ENCODE measurements around the gene PRKCD.

The PRKCD gene

DNA sequence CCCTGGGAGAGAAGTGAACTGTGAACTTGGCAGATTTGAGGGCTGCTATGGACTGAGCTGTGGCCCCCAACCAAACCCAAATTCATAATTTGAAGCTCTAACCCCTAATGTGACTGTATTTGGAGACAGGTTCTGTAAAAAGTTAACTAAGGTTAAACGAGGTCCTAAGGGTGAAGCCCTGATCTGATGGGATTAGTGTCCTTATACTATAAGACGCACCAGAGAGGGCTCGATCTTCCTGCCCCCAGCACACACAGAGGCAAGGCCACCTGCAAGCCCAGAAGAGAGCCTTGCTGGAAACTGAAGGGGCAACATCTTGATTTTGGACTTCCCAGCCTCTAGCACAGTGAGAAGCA is 60.8 kb downstream of the PRKCD start:
- no peak for DNase-seq

DNA sequence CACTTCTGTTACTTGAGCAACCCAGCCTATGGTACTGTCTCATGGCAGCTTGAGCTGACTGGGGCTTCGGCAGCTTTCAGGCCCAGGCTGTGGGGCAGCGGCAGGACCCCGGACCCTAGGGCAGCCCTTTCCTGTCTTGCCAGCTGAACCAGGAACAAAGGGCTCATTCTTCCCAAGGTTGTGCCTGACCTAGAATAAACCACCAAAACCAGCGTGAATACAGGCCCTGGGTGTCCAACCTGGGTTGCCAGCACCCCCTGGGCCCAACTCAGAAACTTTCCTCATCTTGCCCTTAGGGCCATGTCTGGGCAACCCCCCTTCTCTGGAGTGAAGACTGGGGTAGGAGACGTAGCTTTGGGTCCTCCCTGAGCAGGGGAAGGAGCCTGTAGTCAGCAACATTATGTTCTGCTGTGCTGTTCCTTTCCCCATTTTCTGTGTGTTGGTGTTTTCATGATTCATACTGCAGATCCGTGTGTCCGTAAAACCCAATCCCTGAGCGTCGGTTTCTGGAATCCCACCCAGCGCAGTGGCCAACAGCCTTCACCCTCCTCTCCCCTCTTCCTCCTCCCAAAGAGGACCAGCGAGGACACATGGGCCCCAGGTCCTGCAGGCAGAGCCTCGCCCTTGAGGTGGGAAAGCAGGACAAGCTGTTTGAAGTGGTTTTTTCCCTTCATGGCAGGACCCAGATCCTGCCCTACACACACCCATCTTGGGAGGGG is 61.3 kb downstream of the PRKCD start:
- DNase-seq: no peak

DNA sequence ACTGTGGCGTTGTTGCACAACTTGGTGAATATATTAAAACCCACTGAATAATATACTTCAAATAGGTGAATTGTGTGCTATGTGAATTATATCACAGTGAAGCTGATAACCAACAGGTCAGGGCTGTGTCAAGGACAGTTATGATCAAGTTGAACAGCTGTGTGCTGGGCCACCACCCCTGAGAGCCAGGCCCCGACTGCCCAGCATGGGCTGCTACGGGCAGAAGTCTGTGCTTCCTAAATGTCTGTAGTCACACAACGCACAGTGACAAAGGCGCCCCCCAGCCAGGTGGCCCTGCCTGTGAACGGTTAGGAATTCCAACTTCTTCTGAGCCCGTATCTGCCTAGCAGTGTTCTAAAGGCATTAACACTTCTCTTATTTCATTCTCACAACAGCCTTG is 62.0 kb downstream of the PRKCD start:
- no peak for DNase-seq

DNA sequence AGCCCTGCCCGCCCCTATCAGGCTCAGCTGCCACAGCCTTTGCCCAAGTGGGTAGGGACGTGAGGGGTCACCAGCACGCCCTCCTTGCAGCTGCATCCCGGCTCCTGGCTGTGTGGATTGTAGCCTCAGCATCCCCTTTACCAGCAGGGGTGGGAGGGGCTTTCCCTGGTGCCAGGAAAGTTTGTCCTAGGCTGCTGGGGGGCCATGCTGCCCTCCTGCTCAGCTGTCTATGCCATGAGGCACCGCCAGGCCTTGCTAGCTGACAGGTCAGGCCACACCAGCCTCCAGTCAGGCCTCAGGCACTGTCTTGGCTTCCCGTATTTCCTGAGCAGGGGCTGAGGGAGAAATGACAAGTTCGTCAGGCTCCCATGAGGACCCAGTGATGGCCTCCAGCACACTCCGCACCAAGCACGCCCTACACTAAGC is 62.5 kb downstream of the PRKCD start:
- DNase-seq: no peak

DNA sequence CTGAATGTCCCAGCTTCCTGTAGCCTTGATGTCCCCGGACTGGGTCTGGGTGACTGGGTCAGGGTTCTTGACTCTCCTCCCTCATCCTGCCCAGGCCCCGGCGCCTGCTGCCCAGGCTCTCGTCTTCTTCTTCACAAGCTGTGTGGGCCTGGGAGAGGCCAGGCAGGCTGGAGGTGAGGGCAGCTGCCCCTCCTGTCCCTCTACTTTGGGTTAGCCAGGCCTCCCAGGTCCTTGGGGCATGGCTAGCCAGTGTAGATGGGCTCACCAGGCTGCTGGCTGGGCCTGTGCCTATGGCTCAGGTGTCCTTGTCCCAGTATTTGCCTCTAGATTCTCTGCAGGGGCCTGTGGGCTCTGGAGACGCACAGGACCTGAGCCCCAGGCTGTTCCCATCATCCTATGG is 63.0 kb downstream of the PRKCD start:
- DNase-seq: no peak

DNA sequence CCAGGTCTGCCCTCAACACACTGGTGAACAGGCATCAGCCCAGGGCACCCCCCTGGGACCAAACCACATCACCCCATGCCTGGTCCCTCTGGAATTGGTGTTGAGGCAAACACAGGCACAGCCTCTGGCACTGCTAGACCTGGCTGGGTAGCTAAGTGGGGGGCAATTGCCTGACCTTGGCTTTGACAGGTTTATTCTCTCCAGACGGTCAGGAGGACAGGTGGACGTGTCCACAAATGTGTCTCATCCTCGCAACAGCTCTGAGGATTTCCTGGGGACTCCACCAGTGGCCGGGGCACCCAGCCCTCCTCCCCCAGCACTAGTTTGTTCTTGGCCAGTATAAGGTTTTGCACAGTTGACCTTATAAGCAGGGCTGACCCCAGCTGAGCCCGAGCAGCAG is 63.5 kb downstream of the PRKCD start:
- DNase-seq: no peak

DNA sequence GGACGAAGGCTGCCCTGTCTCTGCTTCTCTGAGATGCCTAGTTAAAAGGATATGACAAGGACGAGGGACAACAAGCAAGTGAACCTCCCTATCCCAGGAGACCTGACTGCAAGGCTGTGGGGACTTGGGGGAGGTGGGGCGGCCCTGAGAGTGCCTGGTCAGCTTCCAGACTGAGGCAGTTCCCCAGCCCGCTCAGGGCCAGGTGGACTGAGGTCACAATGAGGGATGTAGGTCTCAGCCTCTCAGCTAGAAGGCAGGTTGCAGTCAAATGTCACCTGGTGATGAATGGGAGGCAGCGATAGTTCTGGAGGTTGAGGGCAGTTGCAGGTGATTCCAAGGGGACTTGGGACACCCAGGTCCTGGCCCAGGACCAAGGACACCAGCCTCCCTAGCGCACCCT is 64.2 kb downstream of the PRKCD start:
- DNase-seq: no peak

DNA sequence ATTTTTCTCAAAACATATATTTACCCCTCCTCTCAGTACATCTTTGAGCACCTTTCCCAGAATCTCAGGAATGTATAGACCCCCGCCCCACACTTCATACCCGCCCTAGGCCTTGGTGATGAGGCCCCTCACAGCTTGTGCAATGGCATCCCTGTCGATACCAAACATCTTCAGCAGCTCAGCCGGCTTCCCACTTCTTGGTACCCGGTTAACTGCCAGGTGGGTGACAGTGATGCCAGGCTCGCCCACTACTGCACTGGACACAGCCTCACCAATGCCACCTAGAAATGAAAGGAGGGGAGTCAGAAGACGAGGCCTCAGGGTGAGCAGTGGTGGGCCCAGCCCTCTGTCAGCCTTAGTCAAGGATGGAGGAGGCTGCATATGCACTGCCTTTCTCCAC is 64.6 kb downstream of the PRKCD start:
- no peak for DNase-seq

DNA sequence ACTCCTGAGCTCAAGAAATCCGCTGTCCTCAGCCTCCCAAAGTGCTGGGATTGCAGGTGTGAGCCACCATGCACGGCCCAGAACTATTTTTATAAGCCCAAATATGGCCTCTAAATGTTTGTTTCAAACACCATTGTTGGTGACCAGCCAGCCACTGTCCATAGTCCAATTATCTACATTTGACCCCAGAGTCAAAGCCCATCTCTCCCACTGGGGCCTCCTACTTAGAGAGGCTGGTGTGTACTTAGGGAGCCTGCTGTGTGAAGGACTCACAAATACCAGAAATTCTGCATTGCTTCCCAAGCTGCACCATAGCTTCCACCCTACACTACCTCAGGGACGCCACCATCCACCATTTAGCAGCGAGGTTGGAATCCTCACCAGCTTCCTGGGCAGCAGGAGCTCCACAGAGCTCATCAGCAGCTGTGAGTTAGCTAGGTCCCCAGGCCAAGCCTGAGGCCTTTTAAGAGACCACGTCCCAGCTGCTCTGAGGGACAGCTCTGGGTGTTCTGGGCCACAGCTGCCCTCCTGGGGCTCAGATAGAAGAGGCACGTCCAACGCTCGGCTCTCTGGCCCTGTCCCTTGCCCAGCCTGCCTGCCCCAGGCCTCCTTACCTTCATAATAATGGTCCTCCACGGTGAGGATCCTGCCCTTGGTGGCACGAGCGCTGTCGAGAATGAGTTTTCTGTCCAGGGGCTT is 65.3 kb downstream of the PRKCD start:
- DNase-seq: no peak

DNA sequence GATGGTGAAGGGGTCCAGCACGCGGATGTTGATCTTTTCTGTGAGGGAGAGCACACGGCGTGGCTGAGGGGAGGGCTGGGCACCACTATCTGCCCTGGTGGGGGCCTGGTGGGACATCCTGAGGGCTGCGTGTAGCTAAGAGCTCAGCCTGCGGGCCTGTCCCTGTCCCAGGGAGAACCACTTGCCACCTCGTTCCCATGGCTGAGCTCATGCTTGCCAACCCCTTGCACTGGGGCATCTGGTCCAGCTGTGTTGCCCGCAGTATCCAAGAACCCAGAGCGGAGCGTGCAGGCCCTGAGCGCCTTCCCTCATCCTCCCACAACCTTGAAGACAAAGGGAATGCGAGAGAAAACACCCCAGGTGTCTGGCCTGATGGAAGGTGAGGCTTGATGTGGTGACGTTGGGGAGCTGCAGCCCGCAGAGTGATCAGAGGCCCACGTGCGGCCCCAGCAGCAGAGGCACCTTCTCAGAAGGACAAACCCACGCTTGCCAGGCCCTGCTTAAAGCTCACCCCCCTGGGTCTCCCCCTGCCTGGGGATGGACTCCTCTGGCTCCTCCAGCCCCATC is 65.9 kb downstream of the PRKCD start:
- DNase-seq: no peak

DNA sequence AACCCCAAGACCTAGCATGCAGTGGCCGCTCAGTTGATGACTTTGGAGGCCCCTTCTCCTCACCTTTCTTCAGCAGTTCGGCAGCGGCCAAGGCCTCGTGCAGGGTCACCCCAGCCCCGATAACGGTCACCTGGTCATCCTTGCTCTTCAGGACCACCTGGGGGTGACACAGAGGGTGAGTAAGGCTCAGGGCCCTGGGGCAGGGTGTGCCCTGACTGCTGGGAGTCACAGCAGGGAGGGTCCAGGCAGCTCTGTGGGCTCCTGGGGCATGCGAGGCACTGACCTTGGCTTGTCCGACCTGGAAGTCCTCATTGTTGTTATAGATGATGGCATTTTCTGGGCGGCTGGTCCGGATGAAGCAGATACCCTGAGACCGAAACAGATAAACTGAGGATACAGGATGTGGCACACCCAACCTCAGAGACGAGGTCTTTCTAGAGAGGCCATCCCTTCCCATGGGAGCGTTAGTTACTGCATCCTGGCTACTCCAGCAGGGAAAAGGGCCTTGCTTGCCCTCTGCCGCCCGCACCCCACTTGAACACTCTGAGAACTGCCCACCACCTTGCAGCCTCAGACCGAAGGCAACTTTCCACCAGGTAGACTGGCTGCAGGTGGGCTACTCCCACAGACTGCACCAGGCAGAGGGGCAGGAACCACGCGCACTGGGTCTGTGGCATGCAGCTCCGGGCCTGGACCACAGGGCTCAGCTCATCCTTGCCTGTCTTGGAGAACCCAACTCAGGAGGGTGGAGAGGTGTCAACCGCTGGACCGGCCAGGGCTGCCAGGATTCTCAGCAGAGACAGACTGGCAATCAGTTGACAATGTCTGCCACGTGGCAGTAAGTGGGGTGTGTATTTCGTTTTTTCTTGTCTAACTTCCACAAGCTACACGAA is 67.2 kb downstream of the PRKCD start:
- DNase-seq: no peak

DNA sequence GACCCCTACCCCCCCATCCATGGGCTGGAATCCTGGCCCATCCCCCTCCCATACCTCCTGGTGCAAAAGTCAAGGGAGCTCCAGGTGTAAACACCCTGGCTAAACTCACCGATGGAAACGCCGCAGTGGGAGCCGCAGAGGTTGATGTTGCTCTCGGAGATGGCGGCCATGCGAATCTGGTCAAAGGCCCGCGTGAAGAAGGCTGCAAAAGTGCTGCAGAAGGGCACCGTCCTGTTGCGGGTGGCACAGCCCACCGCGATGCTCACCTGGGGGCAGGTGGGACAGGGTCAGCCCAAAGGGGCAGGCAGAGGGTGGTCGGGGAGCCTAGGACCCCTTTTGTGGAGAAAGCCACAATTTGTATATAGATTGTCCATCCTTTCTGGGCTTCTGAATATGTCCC is 68.2 kb downstream of the PRKCD start:
- no peak for DNase-seq

DNA sequence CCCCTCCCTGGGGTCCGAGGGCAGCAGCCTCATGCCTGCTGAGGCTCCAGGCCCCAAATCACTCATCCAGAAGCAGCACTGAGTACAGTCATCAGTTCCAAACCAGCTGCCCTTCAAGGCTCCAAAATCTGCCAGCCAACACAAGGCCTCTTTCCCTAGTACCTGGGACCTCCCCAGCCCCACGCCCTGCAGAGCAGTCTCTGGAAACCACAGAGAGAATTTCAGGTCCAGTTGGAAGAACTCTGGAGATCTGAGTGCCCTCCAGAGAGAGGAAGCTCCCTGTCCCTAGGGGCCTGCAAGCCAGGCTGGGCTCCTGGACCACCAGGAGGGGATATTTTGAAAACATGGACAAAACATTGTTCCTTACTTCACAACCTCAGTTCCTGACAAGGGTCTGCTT is 68.6 kb downstream of the PRKCD start:
- DNase-seq: no peak

DNA sequence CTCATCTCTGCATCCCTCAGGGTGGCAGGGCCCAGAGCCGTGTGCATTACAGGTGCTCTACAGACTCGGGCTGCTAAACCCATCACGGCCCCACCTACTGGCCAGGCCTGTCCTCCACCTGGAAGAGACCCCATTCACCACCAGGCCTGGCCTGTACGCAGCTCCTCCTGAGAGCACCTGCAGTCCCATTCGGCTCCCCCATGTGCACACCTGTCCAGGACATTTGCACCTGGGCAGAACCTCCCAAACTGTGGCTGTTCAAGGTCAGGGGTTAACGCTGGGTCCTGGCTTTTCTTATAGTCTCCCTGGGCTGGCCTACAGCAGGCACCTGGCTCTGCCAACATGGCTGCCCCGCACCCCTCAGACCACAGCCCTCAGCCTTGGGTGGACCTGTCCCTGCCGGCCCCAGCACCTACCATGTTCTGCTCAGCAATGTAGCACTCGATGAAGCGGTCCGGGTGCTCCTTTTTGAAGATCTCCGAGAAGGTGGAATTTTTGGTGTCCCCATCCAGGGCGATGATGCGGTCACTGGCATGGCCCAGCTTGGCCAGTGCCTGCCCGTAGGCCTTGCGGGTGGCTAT is 69.1 kb downstream of the PRKCD start:
- no peak for DNase-seq

DNA sequence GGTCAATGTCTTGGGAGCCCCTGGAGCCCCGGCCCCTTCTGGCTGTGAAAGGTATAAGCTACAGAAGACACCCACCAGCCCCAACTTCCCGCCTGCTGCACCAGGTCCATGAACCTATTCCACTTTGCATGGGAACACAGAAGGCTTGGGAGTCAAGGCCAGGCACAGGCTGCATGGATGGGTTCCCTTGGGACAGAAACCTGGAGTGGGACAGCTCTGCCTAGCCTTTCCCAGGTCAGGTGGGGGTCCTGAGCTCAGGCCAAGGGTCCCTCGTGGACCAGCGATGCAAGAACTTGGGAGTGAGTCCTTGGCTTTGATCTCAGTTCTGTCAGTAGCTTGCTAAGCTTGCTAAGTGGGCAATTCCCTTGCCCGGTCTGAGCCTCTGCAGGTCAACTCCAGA is 69.8 kb downstream of the PRKCD start:
- DNase-seq: no peak

DNA sequence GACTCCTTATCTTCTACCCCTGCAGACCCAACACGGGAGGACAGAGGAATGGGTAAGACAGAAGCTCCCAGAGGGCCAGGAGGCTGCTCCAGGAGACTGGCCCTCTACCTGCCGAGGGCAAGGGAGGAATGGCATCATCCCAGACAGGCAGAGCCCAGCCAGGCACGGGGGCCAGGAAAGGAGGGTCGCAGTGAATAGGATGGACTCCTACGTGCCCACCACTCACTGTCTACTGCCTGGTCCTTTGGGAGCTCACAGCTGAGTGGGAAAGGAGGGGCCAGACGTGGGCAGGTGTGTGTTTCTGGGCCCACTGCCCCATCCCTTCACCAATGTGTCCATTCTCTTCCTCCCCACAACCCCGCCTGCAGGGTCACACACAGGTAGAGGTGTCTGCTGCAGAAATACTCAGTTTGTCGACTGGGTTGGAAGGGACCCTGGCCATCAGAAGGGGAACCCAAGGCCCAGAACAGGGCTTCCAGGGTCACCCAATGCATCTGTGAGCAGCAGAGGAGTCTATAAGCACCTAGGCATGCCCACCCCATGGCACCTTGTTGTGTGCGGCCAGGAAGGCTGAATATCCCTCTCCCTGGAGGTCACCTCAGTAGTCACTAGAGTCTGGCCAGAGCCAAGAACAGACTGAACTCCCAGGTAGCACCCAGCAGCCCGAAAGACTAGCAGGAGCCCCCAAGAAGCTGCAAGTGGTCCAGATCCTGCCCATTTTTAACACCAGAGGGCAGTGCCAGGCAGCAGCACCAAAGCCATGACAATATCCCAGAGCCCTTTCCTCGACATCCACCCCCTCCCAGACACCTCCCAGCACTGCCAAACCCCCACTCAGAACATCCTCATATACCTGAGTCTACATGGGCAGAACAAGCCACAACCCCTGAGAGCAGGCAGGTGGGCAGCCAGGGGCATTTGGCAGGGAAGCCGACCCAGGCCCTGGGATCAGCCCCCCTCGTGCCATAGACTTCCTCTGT is 70.8 kb downstream of the PRKCD start:
- DNase-seq: no peak

DNA sequence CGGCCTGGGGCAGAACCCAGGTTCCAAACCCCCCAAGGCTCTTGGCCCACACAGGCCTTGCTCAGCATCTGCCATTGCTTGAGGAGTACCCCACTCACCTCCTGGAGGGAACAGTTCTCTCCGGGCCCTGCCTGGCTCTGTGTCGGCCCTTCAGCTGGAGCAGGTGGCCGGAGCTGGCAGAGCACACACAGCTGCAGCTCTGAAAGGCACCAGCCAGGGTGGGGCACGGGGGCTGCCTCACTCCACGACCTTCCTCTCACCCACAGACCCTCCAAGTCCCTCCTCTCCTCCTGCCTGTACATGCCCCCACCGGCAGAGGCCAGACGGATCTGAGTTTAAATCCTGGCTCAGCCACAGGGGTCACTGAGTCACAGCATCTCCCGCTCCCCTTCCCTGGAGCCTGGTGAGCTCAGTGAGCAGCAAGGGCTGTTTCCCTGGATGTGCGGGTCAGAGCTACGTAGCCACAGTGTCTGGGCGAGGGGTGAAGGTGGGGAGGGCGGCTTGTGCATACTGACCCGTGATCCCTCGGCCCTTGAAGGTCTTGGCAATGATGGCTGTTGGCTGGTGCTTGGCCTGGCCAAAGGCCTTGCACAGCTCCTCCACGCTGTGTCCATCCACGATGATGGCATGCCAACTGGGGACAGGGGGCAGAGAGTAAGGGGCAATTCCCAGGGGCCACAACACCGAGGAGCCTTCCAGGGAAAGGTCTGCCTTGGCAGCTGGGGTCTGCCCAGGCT is 71.8 kb downstream of the PRKCD start:
- no peak for DNase-seq

DNA sequence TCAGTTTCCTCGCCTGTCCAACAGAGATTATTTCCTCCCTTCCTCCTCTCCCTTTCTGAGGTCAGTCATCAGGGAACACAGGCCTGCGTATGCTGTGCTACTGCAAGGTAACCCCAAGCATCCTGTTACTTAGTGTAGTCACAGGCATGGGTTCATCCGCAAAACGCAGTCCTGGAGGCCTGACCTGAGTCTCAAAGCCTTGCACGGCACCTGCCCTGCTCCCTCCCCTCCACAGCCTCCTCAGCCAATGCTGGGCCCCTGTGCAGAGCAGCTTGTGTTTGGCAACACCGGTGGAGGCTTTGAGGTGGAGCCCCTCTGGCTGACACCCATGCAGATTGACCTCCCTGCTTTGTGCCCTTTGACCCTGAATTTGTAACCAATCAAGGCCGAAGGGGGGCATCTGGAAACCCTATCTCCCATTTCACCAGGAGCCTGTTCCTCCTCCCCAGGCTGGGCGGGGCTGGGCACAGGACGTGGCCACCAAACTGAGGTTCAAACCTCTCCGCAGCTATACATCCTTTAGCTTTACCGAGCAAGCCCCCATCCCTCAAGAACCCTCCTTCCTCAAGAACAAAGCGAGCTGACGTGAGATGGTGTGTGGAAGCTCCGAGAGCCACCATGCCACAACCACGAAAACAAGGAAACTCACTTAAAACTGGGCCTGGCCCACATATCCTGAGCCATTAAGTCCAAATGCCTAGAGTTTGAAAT is 73.3 kb downstream of the PRKCD start:
- DNase-seq: no peak

DNA sequence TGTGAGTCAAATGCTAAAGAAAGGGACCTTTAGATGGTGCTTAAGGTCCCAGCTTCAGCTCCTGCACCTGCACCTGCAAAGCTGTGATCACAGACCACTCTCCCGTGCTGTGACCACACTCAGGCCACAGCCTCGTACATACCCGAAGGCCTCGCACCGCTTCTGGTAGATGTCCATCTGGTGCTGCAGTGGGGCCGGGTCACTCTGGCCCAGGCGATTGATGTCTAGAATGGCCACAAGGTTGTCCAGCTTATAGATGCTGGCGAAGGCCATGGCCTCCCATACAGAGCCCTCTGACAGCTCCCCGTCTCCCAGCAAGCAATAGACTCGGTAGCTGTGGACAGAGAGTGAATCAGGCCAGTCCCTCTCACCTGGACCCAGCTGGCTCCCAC is 73.8 kb downstream of the PRKCD start:
- no peak for DNase-seq

DNA sequence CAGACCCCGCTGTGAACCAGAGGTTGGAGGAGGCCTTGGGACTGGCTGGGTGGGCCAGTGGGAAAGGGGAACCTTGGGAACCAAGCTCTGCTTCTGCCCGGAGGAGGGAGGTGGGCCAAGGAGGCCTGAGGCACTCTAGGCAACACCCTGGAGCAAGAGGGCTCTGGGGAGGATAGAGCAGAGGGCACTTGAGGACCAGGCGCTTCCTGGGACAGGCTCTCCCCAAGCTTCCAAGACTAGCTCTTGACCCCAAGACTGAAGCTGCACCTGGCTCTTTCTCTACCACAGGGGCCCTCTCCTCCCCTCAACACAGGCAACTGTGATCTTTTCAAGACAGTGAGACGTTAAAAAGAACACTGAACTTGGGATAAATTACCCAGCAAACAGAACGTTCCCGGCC is 74.5 kb downstream of the PRKCD start:
- no peak for DNase-seq
